Activated CD4-positive, alpha-beta T cell treated with anti-CD3 and anti-CD28 coated beads, Interleukin-10, Interleukin-2, amounts not matched to agents 100 ng/mL and 50 ng/mL, durations not matched to agents 16 hours and 8 hours (primary cell): Measurements from ENCODE around the gene VSTM1.
"Not testable (repeated sequence)": the region's sequence is repeated elsewhere in the genome, so short reads cannot be mapped to it uniquely, and the experiment has no call there.

Experiments used
- DNase-seq: peaks from one replicate; pipeline ENCODE4 v3.0.0-alpha.2; 2020

Gene VSTM1, protein sequence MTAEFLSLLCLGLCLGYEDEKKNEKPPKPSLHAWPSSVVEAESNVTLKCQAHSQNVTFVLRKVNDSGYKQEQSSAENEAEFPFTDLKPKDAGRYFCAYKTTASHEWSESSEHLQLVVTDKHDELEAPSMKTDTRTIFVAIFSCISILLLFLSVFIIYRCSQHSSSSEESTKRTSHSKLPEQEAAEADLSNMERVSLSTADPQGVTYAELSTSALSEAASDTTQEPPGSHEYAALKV

DNA sequence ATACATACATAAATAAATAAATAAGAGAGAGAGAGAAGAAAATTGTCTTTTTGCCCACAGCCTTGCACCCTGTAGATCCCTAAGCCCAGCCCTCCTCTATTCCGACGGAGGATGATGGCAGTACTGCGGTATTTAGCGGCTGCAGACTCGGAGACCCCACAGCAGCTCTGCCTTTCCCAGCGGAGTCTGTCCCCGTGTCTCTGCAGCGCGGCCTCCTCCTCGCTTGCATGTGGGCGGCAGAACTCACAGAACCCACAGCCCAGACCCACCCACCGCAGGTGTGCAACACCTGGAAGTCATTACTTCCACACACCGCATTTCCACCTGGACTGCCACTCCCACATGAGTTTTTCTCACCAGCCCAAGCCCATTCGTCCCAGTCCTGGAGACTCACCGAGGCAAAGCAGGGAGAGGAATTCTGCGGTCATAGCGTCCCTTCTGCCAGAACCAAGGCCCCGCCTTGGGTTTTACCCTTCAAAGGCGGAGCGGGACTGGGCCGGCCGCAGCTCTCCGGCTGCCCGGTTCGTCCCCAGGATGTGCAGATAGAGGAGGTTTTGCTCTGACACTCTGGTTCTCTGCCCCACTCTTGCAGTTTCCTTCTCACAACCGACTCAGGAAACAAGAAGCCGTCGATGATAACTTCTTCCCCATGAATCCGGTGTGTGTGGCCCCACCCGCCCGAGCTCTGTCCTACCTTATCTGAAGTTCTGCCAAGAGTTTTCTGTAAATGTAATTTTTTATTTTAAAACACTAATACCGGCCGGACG is at the start of gene VSTM1:
Gene VSTM1 (minus strand): TSS at position 548 of the 767 bp plus-strand sequence. CDS start 120 bp downstream, at position 428.
- DNase-seq, result no peak

DNA sequence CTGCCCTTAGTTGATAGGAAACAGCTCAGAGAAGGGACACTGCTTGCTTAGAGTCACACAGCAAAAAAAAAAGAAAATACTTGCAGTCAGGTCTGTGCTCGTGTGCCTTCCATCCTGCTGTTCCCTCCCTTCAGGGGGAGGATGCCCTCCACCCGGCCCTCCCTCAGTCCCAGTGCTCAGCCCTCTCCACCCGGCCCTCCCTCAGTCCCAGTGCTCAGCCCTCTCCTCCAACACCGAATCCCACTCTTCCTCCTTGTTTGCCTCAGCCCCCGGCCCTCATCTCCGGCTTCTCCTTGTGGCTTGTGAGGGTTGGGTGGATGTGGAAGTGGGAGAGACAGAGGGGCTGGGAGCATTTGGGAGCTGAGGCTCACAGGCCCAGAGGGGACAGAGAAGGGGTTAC is 46.0 kb upstream of the VSTM1 start:
- DNase-seq, result no peak

DNA sequence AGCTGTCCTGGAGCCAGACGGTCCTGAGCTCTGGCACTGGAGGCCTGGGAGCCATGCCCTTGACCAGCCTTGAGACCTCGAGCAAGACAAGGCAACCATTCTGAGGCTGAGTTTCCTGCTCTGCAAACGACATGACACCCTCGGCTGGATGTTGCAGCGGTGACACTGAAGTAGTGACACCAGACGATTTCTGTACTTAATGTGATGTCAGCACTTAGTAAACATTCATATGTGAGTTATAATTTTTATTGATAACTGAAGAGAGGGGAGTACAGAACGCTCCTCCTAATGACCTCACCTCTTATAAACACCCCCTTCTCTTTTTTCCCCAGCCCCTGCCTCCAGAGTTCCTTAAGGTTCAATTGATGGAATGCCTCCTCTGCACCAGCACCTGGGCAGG is 44.8 kb upstream of the VSTM1 start:
- DNase-seq, result no peak

DNA sequence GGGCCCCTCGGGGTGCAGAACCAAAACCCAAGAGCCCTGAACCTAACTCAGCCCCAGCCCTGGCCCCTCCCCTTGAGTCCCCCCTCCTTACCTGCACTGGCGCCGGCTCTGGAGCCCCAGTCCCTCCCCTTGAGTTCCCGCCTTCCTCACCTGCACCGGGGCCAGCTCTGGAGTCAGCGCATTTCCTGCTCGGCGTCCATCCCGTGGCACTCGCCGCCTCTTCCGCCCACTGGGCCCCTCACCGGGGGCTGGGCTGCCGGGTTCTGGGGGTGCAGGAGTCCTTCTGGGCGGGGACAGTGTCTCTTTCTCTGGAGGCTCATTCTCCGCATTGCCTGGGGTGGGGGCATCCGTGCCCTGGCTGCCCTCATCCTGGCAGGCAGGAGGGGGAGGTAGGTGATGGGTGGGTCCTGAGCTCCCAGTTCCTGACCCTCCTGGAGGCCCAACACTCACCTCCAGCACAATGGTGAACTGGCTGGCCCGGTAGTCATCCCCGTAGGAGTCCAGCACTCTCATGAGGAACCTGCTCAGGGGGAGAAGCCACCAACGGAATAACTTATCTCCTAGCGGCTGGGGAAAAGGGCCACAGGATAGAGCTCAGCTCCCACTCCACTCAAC is 44.3 kb upstream of the VSTM1 start:
- no peak for DNase-seq

DNA sequence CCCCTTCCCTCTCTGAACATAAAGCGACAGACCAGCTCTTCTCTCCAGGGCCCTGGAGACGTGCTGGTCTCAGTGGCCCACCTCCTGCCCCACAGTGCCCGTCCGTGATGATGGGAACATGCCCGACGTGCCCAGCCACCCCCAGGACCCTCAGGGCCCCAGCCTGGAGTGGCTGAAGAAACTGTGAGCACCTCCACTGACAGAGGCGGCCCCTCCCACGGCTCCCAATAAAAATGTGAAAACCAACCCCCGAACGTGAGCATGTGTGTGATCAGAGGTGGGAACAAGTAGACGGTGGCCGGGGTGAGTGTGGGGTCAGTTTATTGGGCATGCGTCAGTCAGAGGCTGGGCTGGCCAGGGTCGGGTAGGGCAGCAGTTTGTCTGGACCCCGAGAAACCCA is 43.0 kb upstream of the VSTM1 start:
- DNase-seq, result no peak

DNA sequence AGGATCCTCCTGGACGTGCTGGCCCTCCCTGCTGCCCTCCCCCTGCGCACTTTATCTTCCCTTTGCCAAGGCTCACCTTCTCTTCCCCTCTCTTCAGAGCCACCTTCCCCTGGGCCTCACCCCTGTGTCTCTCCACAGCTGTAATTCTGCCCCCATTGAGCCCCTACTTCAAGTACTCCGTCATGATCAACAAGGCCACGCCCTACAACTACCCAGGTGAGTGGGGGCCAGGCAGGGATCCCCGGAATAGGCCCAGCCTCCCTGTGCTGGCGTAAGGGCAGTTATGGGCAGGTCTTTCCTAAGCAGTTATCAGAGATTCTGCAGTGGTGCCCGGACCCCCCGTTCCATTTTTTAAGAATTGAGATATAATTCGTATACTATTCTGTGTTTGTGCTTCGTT is 42.1 kb upstream of the VSTM1 start:
- no peak for DNase-seq

DNA sequence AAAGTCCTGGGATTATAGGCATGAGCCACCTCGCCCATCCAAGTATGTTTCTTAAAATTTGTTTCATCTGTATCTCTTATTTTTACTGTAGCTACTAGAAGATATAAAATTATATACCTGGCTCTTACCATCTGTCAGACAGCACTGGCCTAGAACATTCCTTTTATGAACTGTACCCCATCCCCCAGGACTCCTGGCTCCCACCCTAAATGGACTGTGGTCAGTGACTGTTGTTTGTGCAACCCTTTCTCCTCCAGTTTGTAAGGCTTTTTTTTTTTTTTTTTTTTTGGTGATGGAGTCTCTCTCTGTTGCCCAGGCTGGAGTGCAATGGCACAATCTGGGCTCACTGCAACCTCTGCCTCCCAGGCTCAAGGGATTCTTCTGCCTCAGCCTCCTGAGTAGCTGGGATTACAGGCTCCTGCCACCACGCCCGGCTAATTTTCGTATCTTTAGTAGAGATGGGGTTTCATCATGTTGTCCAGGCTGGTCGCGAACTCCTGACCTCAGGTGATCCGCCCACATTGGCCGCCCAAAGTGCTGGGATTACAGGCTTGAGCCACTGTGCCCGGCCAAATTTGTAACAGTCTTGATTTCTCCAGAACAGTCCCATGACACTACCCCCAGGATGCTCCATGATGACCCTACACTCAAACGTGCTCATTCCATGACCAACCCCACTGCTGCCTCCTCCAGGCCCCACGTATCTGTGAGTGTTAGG is 41.5 kb upstream of the VSTM1 start:
- DNase-seq, result no peak

DNA sequence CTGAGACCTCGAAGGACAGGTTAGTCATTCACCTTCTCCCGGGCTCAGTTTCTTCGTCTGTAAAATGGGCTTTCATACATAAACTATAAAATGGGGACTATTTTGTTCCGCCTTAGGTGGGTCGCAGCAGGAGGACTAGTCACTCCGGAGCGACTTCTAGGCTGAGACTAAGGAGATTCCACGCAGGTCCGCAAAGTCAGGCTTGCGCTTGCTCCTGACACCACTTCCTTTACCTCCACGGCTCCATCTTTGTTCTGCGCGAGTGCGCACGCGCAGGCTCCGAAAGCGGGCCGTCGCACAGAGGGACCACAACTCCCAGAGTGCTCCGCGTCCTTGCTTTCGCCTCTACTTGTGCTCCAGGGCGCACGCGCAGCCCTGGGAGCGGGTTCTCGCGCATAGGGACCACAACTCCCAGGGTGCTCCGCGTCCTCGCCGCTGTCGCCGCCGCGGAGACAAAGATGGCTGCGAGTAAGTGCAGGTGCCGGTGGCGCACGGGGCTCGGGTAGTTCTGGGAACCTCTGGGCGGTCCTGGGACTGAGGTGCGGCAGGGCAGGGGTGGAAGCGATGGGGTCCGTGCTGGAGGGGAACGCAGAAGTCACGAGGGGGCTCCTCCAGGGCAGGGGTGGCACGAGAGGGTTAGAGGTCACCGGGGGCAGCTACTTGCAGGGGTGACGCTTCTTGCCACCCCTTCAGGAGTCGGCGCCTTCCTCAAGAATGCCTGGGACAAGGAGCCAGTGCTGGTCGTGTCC is 38.9 kb upstream of the VSTM1 start, which contains the start of gene NDUFA3:
Gene NDUFA3 (plus strand): TSS at position 435 of the 749 bp plus-strand sequence. CDS start 24 bp downstream, at position 459.
- DNase-seq, result peak; percentile 99

DNA sequence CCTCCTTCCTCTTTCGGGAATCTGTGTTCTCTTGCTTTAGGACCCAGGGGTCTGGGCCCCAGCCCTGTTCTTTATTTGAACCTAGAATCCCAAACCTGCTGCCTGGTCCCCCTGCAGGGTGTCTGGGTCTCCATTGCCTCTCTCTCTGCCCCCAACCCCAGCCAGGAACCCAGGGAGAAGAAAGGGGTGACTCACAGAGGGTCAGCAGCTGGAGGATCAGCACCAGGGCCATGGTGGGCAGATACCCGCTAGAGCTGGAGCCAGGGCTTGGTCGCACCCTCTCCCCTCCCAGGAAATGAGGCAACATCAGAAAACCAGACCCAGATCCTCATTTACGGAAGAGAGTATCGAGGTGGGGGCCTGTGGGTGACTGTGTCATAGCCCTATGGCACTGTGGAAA is 36.9 kb upstream of the VSTM1 start, which contains the start of gene OSCAR:
Gene OSCAR (minus strand): TSS at position 243 of the 400 bp plus-strand sequence. CDS start 11 bp downstream, at position 232.
- DNase-seq, result no peak

DNA sequence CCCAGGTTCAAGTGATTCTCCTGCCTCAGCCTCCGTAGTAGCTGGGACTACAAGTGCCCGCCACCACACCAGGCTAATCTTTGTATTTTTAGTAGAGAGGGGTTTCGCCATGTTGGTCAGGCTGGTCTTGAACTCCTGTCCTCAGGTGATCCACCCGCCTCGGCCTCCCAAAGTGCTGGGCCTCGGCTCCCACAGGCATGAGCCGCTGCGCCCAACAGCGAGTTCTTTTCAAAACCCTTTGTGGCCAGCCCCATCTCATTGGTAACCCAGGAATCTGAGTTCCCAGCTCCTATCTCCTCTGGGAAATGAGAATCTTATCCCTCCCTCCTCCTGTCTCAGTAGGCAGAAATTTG is 36.2 kb upstream of the VSTM1 start:
- DNase-seq, result not testable (repeated sequence)

DNA sequence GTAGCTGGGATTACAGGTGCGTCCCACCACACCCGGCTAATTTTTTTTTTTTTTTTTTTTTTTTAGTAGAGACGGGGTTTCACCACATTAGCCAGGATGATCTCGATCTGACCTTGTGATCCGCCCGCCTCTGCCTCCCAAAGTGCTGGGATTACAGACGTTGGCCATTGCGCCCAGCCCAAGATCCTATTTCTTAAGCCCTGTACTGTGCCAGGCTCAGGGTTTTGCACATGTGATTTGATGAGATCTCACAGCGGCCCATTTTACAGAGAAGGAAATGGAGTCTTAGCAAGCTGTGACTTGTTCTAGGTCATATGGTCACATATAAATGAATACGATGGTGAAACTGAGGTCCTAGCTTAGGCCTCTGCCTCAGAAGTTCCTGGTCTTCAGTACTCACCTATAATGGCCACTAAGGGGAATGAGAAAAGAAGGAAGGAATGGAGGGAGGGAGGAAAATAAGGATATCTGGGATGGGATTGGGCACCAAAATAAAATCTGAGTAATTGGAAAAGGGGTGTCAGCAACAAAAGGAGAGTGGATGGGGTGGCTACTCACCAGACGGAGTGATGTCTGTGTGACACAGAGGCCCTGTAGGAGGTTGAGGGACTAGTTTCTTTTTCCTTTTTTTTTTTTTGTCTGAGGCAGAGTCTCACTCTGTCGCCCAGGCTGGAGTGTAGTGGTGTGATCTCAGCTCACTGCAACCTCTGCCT is 35.6 kb upstream of the VSTM1 start:
- DNase-seq, result no peak

DNA sequence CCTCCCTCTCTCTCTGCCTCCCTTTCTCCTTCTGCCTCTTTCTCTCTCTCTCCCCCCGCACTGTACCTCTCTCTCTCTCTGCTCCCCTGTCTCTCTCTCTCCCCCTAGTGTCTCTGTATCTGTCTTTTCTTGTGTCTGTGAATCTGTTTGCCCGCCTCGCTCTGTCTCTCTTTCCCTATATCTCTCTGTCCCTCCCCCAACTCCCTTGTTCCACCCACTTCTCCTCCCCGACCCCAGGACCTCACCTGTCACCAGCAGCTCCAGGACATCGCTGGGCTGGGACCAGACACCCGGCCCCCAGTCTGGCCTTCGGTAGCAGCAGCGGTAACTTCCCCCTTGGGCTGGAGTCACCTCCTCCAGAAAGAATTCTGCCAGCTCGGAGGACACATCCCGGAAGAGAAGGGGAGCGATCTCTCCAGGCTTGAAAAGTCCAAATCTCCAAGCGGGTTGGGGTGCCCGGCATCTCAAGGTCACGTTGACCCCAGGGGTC is 33.0 kb upstream of the VSTM1 start:
- DNase-seq, result peak; percentile 34

DNA sequence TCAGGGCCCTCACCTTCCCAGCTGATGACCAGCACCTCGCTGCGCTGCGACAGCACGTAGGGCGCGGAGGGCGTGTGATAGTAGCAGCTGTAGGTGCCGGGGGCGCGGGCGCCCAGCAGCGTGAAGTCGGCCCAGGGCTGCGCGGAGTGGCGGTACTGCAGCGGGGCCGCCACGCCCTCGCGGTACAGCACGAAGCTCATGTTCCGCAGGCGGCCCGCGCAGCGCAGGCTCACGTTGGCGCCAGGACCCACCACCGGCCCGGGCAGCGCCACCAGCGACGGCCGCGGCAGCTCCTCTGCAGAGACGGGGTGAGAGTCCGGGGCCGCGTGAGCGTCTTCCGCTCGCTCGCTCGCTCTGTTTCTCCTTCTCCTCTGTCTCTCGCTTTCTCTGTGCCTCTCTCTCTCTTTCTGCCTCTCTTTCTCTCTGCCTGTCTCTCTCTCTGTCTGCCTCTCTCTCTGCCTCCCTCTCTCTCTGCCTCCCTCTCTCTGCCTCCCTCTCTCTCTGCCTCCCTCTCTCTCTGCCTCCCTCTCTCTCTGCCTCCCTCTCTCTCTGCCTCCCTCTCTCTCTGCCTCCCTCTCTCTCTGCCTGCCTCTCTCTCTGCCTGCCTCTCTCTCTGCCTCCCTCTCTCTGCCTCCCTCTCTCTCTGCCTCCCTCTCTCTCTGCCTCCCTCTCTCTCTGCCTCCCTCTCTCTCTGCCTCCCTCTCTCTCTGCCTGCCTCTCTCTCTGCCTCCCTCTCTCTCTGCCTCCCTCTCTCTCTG is 32.3 kb upstream of the VSTM1 start:
- peak; percentile 50 for DNase-seq

DNA sequence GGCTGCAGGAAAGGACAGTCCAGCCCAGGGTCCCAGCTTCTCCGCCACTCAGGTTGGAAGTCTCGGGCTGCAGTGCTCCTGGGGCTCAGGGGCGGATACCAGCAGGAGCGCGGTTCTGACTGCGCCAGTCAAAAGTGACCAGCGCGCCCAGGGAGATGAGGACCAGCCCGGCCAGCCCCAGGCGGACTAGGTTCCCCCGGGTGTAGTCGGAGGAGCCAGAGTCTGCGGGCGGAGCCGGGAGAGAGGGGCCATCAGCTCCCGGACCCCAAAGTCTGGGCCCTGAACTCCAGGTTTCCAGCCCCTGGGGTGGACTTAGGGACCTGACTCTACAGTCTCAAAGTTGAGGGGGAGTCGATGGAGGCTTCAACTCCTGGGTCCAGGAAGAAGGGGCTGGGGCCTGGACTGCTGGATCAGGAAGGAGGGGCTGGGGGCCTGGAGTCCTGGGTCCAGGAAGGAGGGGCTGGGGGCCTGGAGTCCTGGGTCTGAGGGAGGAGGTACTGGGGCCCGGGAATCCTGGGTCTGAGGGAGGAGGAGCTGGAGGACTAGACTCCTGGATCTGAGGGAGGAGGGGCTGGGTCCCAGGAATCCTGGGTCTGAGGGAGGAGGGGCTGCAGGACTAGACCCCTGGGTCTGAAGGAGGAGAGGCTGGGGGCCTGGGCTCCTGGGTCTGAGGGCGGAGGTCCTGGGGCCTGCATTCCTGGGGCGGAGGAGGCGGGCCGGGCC is 31.6 kb upstream of the VSTM1 start:
- DNase-seq, result no peak

DNA sequence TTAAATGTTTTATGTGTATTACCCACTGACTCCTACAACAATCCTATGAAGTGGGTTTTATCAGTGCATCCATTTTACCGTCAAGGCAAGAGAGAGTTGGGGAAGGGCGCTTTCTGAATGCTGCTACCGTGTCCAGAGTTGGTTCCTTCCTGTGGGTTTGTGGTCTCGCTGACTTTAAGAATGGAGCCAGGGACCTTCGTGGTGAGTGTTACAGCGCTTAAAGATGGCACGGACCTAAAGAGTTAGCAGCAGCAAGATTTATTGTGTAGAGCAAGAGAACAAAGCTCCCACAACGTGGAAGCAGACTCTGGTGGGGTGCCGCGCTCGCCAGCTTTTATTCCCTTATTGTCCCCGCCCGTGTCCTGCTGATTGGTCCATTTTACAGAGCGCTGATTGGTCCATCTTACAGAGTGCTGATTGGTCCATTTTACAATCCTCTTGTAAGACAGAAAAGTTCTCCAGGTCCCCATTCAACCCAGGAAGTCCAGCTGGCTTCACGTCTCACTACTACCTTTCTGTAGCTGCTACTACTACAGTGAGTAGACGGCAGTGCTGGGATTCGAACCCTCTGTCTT is 30.8 kb upstream of the VSTM1 start:
- no peak for DNase-seq

DNA sequence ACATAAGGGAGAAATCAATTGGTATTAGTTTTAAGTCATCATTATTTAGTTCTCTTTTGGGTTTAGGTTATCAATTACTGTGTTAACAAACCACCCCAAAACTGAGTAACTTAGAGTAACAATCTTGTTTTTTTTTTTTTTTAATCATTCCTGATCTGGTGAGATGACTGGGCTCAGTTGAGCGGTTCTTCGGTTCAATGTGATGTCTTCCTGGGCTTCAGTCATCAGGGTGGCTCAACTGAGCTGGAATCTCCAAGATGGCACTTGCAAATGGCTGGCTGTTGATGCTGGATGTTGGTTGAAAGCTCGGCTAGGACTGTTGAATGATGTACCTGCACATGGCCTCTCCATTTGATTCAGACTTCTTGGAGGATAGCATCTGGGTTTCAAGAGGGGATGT is 20.7 kb upstream of the VSTM1 start:
- no peak for DNase-seq

DNA sequence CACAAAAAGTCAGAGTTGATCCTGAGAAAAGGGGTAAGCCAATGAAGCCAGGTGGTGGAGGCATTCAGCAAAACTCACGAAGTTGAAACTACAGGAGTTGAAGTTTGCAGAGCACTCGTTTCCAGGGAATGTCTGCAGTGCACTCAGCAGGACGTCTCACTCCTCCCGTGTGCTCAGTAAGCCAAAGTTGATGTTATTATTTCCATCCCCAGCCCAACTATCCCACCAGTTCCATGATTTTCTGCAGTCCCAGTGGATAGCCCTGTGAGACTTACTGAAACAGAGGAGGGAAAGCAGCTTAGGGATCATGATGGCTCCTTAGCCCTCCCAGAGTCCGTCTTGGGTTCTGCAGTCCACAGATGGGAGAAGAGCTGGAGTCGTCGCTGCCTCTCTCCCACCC is 17.3 kb upstream of the VSTM1 start, which contains the start of gene TARM1:
Gene TARM1 (minus strand): TSS at position 334 of the 400 bp plus-strand sequence. CDS start 25 bp downstream, at position 309.
- DNase-seq, result no peak

DNA sequence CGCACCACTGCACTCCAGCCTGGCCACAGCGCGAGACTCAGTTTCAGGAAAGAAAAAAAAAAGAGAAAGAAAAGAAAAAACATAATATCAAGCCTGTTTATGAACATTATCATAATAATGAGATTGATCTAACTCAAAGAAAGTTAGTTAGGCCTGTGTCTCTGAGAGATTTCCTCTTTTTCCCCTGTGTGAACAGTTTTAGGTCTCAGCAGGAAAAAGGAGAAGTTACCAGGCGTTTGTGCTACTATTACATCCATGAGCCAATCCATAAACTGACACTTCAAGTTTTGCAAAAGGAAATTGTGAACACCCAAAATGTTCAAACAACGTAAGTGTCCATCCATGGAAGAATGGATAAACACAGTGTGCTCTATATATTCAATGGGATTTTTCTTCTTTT is 13.6 kb upstream of the VSTM1 start:
- DNase-seq, result no peak

DNA sequence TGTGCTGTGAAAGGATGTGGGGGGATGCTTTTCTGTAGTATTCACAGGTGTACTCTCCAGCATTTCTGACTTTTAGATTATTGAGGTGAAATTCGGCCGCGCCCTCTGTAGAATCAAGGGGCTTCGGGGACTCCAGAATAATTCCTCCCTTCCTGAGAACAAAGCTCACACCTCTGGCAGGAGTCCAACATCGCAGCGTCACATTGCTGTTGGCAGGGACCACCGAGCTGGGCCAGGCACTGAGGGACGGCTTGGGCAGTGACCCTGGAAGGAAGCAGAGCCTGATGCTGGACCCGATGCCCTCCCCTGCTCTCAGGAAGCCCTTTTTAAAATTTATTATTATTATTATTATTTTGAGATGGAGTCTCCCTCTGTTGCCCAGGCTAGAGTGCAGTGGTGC is 11.2 kb upstream of the VSTM1 start:
- no peak for DNase-seq

DNA sequence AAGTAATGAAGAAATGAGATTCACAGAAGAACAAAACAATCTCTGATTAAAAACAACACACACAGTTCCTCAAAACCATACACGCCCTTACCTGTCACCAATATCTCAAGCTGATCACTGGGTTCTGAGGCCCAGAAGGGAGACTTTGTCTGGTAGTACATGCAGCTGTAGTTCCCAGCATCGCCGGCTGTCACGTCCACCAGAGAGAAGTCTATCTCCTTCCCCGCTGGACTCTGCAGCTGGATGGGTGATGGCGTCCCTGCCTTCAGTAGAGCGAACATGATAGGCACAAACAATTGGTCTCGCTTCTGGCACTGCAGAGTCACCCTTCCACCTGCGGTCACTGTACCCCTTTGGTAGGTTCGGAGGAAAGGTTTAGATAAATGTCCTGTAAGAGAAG is 10.1 kb upstream of the VSTM1 start:
- DNase-seq, result no peak
